Colon (tissue), 2 donors: ENCODE data around the gene SLC10A4.

Experiments
- FAIRE-seq: peaks from 2 replicates; lab custom pipeline; 2012; peaks lifted over from hg19 to GRCh38; lab: Jason Lieb, UNC
- donor health status: control.
- donor health status: control.

Gene SLC10A4

GRCh38 chr4:48490012-48490679 lies 7.0 kb downstream of the SLC10A4 start, which contains the start of gene ZAR1:
Gene ZAR1, plus strand, starts transcription at chr4:48490252. Its CDS starts 40 bp downstream, at chr4:48490292.
- FAIRE-seq, result no peak

DNA sequence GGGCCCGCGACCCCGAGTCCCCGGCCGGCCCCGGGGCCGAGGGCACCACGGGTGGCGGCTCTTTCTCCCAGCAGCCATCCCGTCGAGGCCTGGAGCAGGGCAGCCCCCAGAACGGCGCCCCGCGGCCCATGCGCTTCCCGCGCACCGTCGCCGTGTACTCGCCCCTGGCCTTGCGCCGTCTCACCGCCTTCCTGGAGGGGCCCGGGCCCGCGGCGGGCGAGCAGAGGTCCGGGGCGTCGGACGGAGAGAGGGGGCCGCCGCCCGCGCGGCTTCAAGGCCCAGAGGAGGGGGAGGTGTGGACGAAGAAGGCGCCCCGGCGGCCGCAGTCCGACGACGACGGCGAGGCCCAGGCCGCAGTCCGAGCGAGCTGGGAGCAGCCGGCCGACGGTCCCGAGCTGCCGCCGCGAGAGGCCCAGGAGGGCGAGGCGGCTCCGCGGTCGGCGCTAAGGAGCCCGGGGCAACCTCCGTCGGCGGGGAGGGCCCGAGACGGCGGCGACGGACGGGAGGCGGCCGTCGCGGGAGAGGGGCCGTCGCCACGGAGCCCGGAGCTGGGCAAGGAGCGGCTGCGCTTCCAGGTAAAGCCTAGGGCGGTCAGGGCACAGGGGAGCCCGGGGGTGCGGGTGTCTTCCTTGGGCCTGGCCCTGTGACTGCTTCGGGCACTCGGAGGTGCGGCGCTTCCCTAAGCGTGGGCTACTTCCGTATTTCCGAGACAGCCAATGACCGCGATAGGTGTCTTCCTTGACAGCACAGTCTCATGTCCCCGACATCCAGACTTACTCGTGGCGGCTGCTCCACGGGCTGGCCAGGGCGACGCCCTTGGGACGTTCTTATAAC lies 7.8 kb downstream of the SLC10A4 start:
- FAIRE-seq, result no peak

- FAIRE-seq, result no peak
Measured at GRCh38 chr4:48491514-48492176, 8.5 kb downstream of the SLC10A4 start.

- no peak for FAIRE-seq
Measured at GRCh38 chr4:48493452-48494100, 10.4 kb downstream of the SLC10A4 start.

DNA sequence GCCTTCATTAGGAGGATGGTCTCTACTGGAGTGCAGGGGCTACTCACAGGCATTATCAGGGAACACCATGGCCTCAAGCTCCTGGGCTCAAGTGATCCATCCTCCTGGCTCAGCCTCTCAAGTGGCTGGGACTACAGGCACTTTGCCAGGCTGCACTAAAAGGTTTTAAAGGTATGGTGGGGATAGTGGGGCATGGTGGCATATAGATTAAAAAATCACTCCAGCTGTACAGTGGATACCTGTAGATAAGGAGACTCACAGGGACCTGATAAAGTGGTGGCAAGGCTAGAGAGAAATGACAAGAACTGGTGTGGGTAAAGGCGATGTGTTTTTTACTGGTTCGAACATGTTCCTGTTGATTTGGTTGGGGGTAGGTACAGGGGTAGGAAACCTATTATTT lies 12.8 kb downstream of the SLC10A4 start:
- FAIRE-seq, result no peak

DNA sequence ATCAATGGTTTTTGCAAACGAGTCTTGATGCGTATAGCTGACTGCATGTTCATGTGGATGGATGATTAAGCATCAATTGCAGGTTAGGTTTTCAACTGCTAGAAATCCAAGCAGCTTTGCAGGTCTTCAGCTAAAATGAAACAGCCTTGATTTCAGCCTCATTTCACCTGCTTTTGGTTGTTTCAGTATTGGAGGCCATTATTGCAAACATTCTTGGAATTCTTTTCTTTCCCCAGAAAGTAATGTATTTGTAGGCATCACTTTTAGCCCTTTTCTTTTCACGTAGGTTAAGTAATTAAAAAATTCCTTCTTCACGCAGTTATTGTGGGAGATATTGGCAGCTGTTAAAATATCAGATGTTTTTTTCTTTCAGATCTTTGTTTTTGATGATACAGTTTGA lies 15.8 kb downstream of the SLC10A4 start:
- no peak for FAIRE-seq

GRCh38 chr4:48499551-48500066 lies 16.5 kb downstream of the SLC10A4 start:
- peak; percentile 28 for FAIRE-seq

DNA sequence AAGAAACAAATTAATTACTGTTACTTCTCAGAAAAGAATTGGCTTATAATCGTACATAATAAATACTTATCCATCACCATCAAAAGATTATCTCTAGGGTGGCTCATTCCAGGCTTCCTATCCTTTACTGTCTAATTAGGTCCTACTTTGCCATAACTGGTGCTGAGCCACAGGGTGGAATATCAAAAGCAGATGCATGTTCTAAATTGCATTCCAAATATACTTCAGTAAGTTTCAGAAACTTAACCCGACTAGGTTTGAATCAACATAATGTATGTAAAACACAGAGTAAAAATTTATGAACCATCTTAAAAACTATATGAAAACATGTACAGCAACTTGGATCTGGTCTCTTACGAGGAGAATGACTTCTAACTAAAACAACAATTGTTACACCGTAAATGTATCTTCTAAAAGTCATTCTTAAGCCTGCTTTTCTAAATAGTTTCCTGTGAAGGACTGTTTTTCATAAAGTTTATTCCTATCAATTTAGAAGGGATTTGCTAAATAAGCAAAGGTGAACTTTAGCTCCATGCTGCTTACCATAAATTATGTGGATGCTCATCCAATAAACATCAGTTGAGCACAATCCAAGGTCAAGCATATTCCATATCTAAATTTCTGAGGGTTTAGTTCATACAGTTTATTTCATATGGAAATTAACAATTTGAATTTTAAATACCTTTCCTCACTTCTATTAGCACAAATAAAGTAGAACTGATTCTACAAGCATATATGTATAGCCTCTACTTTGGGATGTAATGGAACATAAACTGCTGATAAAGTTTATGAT lies 20.3 kb downstream of the SLC10A4 start:
- no peak for FAIRE-seq

- FAIRE-seq, result no peak
Measured at GRCh38 chr4:48504026-48504330, 20.8 kb downstream of the SLC10A4 start.

DNA sequence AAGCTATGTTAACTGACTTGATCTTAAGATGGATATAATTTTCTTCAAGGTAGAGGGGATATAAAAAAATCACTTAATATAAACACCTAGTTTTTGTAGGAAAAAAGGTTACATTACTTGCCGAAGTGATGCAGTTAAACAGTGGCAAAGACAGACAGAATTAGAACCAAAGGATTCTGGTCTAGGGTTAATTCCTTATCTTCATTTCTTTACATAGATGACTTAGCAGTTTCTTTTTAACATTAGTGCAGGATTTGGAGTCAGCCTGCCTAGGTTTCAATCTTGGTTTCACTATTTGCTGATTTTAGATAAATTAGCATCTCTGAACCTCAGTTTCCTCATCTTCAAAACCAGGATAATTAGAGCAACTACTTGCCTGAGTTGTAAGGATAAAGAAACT lies 21.2 kb downstream of the SLC10A4 start:
- FAIRE-seq, result no peak

- FAIRE-seq, result no peak
Measured at GRCh38 chr4:48506716-48507115, 23.6 kb downstream of the SLC10A4 start.

DNA sequence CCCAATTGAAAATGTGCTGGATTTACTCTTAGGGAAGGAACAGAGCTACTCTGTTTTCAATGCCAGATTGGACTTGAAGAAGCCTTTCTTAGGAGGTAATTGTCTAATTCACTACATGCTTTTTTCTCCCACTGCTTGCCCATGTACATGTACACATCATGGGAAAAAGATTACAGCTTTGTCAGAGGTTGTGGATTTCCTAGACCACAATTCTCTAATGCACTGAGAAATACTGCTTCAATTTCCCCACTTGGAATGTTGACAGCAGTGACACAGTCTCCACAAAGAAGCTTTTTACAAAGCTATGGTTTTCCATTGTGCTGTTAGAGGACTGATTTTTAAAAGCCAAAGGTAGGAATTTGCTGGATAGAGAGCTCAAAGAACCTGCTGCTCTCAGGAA lies 26.4 kb downstream of the SLC10A4 start:
- FAIRE-seq, result no peak

DNA sequence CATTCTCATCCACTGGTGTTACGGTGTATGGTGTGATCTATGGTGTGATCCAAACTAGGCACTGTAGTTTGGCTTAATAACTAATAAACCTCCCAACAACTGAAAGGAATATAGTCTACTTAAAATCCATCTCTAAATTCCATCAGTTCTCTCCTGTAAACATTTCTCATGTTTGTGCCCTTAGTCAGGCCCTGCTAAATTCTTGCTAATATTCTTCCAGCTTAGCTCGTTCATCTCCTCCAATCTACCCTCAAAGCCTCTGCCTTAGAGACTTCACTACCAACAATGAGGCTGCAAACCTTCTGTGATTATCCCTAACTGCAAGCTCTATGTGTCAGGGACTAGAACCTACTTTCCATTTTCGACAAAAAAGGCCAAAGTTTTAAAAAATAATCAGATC lies 35.0 kb downstream of the SLC10A4 start:
- FAIRE-seq, result no peak

DNA sequence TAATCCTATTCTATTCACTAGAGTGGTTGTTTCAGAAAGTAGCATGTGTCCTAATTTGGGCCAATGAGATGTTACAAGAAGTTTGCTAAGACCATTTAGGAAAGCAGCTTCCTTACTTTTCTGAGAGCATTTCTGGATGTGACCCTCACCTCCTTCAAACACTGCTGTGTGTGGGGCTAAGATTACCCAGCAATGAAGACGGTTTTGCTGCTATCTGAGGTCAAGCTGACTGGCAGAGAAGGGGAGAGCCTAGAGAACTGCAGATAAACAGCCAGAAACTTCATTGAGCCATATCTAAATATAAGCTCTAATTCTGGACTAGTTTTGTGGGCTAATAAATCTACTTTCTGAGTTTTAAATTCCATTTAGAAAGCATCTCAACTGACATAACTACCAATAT lies 43.3 kb downstream of the SLC10A4 start:
- no peak for FAIRE-seq

DNA sequence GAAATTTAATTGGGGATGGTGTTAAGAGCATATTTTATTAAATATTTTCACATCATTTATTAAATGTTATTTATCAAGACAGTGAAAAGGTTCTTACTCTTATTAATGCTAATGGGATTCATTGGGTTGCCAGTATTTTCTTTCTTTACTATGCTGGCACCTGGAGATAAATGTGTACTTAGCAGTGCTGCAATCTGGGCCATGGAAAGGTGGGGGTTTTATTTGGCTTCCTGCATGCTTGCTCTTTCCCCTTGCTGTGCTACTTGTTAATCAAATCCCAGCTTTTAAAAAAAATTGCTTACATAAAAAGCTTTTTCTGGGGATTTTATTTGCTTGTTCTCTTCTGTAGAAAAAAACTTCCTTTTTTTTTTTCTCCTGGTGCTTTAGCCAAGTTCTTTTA lies 55.2 kb downstream of the SLC10A4 start:
- no peak for FAIRE-seq
